Central memory CD4-positive, alpha-beta T cell (primary cell): Measurements from ENCODE around the gene ANKRA2.
A peak's percentile ranks its signal among the peaks of the same experiment; 100 is the strongest.

Source experiments
- DNase-seq: peaks from one replicate; pipeline ENCODE4 v3.0.0; 2022
- total RNA-seq, 3 experiments: gene quantifications; one replicate each; lab custom pipeline; 2026; lab: John Stamatoyannopoulos, UW

The ANKRA2 gene, protein sequence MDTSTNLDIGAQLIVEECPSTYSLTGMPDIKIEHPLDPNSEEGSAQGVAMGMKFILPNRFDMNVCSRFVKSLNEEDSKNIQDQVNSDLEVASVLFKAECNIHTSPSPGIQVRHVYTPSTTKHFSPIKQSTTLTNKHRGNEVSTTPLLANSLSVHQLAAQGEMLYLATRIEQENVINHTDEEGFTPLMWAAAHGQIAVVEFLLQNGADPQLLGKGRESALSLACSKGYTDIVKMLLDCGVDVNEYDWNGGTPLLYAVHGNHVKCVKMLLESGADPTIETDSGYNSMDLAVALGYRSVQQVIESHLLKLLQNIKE
- total RNA-seq, result 8.6 to 38.8 (median 31.1) reads per million in 3 experiments

DNA sequence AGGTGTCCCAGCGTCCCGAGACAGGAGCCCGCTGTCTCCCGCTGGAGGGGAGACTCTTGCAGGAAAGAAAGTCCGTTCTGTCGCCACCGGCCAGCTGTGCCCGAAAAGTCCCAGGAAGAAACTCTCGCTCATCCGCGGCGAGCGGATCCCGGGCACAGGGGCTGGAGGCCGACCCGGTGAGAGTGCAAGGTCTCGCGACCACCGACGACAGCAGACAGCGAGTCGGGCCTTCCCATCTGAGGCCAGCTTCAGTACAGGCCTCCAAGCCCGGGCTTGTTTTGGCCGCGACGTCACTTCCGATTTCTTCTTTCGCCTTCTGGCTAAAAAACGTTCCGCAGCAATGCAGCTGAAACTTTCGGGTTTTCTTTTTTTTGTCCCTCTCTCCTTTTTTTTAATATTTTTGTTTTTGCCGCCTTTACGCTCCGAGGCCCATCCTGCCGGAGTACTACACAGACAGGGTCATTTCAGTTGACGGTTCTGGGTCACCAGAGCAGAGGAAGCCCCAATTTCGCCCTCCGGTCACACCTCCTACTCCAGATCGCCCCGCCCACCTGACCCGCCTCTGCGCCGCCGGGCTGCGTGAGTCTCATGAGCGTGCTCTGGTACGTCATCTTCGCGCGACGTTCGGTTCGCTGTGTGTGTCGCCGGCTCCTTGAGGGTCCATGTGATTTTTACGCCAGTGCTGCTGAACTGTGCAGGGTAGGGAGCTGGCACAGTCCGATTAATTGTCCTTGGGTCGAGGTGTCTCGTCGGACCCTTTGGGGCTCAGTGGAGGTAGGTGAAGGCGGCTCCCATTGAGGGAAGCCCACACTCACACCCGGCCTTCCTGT, at the start of gene ANKRA2, which contains the start of gene UTP15:
ANKRA2 (minus strand) TSS at position 501 of the 830 bp plus-strand sequence. CDS start 2,758 bp downstream, outside the sequence.
UTP15 (plus strand) TSS at position 605 of the 830 bp plus-strand sequence. CDS start 1,602 bp downstream, outside the sequence.
- DNase-seq, result peak; percentile 97

DNA sequence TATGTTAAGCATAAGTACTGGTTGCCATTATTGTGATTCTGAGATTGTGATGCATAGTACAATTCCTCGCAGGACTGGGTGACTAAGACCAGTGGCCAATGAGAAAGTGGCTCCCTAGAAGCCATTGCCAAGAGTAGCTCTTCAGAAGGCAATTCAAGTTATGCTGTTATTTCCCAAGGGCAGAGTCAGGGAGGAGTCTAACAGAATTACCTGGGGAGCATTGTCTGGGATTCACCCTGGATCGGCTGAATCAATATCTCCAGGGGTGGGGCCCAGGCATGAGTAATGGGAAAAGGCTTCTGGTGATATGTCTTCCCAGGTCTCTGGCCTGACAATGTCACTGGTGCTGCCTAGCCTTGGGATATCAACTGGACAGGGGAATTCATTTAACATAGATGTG, 49.6 kb upstream of the ANKRA2 start:
- no peak for DNase-seq

DNA sequence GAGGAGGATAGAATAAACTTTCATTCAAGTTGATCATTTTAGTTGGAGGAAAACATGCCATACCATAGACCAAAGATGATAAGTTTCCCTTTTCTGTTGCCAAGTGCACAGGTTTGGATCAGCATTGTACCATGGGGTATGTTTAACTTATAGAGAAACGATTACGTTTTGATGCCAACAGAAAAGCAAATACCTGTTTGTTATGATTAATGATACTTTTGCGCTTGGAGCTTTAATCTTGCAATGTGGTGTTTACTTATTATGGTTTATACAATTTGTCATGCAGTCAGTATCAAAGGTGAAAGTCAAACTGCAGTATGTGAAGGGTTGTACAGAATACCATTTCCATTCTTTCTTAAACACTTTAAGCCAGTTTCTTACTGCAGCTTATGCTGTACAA, 47.4 kb upstream of the ANKRA2 start:
- DNase-seq, result no peak

DNA sequence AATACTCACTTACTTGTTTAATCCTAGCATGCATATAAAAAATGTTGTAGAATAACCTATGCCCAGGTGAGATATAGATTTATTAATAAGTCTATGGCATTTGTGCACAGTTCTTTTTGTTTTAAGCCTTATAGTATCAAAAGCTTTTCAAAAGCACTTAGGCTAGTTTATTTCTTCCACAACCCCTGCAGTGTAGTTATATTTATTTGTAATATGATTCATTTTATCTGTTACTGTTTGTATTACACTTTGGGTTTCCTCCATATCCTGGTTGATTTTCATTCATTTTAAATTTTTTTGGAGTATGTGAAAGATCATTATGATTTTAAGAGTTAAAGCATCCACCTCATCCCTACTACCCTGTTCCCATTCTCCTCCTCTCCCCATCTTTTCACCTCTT, 41.8 kb upstream of the ANKRA2 start:
- DNase-seq, result no peak

DNA sequence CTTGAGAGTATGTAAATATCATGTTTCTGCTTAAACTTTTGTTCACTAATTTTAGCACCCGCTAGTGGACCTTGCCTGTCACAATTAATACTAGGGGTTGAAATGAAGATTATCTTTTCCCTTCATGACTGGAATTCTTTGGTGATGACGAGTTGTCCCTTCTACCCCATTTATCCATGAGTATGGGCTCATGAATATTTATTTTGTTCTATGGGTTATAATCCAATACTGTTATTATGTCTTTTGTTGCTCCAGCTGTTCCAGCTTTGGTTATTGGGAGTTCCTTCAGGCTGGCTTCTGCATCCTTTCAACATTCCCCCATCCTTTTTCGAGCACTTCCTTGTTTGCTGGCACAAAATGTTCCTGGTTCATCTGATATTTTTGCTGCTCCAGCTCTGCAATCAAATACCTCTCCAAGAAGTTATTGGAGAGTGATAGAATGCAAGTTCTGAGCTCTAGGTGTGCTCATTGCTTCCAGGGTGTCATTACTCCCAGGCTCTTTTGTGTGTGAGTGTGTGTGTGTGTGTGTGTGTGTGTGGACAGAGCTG, 40.8 kb upstream of the ANKRA2 start:
- DNase-seq, result no peak

DNA sequence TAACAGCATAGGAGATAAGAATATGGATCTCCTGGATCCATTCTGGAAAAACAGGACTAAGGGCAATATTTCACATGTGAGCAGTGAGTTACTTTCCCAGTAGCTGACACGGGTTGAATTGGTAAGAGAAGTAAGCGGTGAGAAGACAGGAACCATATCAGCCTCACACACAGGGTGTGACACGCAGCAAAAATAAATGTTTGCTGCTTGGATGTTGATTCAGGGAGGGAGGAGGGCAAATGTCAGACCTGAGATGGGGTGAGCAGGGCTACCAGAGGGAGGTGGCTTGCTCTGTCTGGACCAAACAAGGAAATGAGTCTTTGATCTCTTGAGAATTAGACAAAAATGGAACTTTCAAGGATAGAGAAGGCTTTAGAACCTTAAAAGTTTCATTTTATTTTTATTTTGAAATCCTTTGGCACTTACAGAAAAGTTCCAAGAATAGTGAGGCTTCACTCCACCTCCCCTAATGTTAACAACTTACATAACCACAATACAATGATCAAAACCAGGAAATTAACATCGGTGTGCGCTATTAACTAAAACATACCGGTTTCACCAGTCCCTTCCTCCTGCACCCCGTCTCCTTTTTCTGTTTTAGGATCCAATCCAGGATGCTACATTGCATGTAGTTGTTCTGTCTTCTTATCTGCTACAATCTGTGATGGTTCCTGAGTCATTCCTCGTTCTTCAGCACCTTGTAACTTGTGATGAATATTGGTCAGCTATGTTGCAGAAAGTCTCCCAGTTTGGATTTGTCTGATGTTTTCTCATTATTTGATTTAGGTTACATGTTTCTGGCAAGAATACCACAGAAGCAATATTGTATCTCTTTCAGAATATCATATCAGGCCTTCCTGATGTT, 40.0 kb upstream of the ANKRA2 start:
- DNase-seq, result no peak

DNA sequence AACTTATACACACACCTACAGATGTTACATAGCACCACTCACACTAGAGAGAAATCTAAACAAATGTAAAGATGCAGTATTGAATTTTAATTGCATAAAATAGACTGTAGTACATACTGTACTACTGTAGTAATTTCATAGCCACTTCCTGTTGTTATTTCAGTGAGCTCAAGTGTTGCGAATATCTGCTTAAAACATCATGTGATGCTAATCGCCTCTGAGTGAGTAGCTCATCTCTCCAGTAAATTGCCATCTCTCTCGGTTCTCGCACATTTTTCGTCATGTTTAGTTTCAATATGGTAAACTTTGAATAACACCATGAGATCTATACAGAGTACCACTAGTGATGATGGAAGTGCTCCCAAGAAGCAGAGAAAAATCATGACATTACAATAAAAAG, 38.6 kb upstream of the ANKRA2 start:
- DNase-seq, result no peak

DNA sequence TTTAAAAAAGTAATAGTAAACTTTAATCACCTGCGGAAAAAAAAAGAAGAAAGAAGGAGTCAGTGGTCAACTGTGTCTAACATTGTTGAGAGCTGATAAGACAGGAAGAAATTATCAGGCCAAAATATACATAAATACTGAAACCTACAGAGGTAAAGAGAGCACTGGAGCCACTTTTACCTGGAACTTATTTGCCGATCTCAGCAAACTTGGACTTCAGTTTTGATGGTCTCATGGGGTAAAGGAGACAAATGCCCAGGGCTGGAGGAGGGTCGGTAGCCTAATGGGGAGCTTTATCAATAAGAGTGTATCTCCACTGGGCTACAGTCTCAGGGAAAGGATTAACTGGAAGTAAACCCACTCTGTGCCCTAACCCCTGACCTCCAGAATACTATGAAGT, 33.9 kb upstream of the ANKRA2 start:
- no peak for DNase-seq

DNA sequence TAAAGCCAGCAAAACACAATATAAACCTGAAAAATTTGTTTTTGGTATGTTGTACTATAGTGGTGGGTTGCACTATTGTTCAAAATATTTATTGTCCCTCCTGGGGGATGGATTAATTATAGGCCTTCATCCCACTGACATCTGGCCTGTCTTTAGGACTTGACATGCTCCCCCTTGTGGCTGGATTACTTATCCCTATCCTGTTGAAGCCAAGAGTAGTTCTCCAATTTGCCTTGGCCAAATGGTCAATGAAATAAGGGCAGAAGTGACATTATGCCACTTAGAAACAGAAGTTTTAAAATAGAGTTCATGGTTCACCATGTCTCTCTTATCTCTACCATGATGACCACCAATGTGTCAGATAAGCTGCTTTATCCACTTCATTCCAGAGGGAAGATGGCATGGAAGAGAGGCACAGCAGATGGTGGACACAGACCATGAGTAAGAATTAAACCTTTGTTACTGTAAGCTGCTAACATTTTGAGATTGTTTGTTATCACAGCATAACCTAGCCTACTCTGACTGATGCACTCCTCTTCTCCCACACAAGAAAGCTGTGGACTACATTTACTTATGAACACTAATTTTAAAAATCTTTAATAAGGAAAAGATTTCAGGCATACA, 31.4 kb upstream of the ANKRA2 start:
- DNase-seq, result no peak

DNA sequence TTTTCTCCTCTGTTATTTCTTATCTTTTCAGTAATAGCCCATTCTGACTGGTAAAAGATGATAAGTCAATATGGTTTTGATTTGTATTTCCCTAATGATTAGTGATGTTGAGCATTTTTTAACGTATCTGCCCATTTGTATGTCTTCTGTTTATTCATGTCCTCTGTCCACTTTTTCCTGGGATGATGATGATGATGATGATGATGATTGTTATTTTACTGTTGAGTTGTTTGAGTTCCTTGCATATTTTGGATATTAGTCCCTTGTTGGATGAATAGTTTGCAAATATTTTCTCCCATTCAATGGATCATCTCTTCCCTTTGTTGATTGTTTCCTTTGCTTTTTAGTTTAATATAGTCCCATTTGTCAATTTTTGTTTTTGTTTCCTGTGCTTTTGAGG, 27.1 kb upstream of the ANKRA2 start:
- no peak for DNase-seq

DNA sequence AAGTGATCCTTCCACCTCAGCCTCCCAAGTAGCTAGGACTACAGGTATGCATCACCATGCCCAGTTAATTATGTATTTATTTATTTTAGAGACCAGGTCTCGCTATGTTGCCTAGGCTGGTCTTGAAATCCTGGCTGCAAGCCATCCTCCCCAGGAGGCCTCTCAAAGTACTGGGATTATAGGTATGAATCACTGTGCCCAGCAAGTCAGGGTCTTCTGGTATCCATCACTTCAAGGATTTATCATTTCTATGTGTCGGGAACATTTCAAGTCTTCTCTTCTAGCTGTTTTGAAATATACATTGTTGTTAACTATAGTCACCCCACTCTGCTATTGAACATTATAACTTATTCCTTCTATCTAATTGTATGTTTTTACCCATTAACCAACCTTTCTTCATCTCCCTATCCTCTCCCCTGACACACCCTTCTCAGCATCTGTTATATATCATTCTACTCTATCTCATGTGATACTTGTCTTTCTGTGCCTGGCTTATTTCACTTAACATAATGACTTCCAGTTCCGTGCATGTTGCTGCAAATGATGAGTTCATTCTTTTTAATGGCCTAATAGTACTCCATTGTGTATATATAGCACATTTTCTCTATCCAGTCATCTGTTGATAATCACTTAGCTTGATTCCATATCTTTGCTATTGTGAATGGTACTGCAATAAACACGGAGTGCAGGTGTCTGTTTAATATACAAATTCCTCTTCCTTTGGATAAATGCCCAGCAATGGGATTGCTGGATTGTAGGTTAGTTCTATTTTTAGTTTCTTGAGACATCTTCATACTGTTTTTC, 26.5 kb upstream of the ANKRA2 start:
- DNase-seq, result no peak

DNA sequence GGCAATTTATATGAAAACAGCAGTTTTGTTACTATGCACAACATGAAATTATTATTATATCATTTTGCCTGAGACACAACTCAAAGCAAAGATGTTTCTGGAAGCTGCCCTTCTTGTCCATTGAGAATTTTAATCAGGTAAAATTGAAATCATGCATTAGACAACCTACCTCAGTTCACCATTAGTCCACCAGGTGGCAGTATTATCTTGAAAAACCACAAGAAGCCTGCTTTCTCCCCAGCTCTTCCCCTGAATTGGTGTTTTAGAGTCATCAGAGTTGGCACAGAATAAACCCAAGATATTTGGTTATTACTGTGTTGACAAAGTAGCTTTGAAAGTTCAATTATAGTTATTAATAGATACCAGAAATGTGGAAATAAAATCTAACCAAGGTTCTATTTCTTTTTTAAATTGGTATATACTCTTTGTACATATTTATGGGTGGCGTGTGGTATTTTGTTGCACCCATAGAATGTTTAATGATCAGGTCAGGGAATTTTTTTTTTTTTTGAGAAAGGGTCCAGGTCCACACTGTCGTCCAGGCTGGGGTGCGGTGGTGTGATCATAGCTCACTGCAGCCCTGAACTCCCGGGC, 25.8 kb upstream of the ANKRA2 start:
- DNase-seq, result peak; percentile 63

DNA sequence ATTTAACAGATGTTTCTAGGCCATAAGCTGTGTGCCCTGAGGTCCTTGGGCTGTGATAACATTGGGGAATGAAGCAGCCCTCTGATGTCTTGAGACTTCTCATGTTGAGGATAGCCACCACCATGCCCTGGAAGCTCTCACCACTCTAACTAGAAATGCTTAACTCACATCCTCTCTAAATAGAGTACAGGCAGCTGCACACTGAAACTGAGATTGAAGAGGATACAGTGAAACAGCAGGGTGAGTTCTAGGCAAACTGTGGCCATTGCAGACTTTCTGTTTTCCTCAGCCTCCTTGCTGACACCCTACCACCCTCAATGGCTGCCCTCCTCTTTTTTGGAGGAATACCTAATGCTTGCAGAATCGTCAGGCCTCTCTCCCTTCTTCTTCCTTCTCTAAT, 22.5 kb upstream of the ANKRA2 start:
- DNase-seq, result no peak

DNA sequence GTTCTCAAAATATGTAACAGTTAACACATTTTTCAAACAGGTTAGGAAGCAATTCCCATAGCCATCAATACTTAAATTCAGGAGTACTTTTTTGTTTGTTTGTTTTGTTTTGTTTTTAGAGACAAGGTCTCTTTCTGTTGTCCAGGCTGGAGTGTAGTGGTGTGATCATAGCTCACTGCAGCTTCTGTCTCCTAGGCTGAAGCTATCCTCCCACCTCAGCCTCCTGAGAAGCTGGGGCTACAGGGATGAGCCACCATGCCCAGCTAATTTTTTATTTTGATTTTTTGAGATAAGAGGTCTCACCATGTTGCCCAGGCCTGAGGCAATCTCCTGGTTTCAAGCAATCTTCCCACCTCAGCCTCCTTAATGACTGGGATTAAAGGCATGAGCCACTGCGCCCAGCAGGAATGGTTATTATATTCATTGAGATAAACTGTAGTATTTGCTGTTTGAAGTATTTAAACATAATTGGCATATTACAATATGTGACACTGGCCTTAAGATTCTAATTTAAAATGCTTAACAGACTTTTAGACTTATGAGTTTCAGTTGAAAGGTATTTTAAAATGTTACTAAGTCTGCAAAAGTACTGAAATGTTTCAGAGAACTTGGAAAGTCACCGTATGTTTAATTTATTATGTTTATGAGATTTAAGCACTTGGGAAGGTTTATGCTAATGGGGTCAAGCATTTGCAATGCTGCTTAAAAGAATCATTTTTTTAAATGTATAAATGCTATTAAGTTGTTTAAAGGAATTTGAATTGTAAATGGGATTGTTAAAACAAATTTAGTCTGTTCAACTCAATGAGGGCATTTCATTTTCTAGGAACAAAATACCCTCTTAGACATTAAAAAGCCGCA, 17.1 kb upstream of the ANKRA2 start:
- no peak for DNase-seq

DNA sequence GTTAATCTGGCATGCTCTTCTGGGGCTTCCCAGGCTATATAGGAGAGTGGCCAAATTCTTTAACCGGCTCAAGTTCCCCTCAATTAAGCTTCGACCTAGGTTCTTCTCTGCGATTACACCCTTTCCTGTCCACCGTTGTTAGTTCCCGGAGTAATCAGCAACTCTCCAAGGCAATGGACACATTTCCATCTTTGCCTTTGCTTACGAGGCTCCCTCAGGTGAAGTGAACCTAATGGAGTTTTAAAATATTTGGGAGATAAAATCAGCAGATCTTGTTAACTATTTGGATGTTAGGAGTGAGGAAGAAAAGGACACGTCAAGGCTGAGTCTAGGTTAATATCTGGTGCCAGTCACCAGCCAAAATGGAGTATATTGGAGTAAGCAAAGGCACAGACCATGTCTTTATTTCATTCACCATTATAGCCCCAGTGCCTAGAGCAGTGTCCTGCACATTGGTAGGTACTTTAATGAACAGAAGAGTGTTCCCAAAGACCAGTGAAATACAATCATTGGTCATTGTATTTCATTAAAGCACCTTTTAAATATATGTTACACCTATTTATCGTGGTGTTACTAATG, 619 bp upstream of the ANKRA2 start:
- DNase-seq, result no peak

DNA sequence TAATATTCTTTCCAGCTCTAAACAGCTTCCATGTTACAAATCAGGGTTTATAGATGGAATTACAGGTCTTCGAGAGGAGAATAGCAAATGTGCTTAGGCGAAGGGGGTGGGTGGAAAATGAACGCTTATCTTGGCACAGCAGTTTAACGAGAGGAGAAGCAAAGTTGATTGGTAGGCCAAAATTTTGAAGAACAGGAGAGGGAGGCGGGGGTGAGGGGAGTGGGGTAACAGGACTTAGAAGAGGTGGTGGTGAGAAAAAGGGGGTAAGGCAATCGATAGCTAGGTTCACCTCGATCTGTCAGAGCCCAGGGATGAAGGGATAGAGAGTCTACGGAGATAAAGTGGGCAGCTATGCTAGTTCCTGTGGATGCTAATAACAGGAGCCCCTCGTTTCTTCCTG, 764 bp downstream of the ANKRA2 start:
- no peak for DNase-seq

DNA sequence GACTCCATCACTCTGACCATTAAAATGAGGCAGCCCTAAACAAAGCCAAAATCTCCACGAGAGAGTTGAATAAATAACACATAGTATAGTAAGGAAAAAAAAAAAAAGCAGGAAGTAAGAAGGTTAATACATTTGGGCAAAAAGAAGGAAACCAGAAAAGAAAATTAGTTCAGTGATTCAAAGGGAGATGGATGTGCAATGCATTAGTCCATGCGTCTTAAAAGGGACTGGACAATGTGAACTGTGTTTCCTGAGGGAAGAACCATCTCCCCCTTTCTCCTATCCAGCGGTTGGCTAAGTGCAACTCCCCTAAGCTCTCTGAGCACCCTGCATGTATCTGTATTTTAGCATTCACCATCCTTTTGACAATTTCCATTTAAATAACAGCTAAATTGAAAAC, 1.4 kb downstream of the ANKRA2 start:
- DNase-seq, result no peak

DNA sequence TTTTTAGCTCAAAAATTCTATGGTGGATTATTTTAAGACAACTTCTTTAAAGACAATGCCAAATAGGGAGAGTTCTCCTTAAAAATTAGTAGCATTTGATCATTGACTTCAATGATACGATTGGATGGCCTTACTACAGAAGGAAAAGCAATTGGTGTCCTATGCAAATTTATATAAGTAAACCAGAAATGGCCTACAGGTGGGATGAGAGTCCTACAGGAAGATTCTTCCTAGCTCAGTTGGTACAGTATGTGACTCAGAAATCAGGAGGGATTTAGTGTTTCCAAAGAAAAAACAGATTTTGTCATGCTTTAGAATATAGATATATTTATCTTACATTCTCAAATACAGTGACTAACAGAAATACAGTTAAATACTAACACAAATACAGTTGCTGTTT, 6.5 kb downstream of the ANKRA2 start:
- DNase-seq, result no peak

DNA sequence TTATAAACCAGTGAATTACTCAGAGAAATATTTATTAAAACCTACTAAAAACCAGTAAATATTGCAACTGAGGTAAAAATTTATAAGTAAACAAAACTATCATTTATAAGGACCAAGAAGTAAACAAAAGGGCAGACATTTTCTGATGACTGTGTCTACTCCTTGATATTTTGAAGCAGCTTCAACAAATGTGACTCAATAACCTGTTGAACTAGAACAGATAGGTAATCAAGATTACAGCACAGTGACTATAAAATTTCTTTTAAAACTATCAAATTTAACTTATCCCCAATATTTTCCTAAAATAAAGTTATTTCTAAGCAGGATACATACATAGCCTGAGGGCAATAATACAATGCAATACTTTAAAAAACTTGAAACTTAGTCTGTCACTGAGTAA, 12.8 kb downstream of the ANKRA2 start:
- DNase-seq, result no peak

DNA sequence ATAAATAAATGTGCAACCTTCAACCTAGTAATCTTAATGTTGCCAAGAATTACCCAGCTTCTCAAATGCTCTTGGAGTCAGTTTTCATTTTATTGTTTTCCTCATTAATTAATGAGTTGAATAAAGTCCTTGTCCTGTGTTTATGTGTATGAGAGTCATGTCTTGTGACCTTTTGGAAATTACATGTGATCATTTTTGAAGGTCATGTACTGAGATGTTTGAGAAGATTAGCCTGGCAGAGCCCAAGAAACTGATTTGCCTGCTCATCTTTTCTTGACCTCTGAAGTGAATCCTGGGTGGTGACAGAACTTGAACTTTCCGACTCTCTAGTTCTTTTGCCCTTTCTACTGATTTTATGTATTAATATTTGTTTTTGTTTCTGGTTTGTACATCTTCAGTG, 15.4 kb downstream of the ANKRA2 start:
- DNase-seq, result no peak
